ENCODE measurements around the gene IQSEC3.

IQSEC3 gene

DNA sequence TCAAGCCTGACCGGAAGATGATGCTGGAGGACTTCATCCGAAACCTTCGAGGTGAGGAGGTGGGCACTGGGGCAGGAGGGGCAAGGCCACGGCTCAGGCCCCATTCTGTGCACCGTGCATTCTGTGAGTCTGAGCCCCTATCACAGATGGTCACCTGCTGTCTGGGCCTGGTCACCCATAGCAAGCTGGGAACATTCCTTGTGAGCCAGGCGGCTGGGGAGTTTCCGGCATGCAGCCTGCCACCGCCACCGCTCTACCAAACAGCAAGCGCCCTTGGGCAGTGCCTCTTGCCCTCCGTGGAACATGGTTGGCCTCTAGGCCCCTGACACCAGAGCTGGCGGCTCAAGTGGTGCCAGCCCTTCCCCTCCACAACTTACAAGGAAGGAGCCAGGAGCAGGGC, 91.1 kb downstream of the IQSEC3 start:
- no peak overlapping the region for H3K4me3 ChIP-seq (ENCODE audit: severe bottlenecking)
- no peak overlapping the region for H3K27ac ChIP-seq (ENCODE audit: poor library complexity, severe bottlenecking)
- H3K9me3 ChIP-seq (ENCODE audit: severe bottlenecking), result no peaks in the 10 kb centered on the region
- H3K36me3 ChIP-seq (ENCODE audit: low read depth), result no peaks in the 10 kb centered on the region
- TF ChIP-seq, protein P1, sequence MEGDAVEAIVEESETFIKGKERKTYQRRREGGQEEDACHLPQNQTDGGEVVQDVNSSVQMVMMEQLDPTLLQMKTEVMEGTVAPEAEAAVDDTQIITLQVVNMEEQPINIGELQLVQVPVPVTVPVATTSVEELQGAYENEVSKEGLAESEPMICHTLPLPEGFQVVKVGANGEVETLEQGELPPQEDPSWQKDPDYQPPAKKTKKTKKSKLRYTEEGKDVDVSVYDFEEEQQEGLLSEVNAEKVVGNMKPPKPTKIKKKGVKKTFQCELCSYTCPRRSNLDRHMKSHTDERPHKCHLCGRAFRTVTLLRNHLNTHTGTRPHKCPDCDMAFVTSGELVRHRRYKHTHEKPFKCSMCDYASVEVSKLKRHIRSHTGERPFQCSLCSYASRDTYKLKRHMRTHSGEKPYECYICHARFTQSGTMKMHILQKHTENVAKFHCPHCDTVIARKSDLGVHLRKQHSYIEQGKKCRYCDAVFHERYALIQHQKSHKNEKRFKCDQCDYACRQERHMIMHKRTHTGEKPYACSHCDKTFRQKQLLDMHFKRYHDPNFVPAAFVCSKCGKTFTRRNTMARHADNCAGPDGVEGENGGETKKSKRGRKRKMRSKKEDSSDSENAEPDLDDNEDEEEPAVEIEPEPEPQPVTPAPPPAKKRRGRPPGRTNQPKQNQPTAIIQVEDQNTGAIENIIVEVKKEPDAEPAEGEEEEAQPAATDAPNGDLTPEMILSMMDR (IDR thresholded peaks at IDR 0.05; ENCODE audit: poor library complexity, severe bottlenecking), result no peak
- no peaks in the 10 kb centered on the region for H3K4me1 ChIP-seq (ENCODE audit: insufficient read depth, poor library complexity, severe bottlenecking)
- H3K27me3 ChIP-seq (ENCODE audit: insufficient read depth, poor library complexity, severe bottlenecking), result peaks cover 4% of the 10 kb centered on the region
- ATAC-seq (ENCODE audit: low read depth) (no peak), DNase-seq (ENCODE audit: low spot score) (no peak)

DNA sequence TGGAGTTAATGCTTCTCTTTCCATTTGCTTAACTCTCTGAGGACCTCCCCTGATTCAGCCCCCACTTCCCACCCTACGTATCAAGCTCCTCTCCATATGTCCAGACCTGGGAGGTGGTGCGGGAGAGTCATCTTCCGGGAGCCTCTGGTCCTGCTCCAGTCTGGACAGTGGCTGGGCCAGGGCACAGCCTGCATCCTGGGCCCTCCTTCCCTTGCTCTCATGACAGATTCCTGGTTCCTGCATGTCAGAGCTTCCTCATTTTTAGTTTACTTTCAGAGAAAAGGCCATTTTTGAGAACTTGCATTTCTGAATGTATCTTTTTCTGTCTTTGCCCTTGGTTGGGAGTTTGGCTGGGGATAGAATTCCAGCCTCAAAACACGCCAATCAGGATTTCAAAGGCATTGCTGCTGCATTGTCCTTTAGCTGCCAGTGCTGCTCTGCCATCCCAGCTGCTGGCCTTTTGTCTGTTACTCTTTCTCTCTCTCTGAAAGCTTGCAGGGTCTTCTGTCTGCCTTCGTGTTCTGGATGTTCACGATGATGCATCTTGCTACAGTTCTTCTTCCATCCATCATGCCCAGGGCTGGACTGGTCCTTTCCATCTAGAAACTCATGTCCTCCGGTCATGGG, 92.7 kb downstream of the IQSEC3 start:
- TF ChIP-seq, protein P1 (IDR thresholded peaks at IDR 0.05; ENCODE audit: poor library complexity, severe bottlenecking), result no peak
- Histone ChIP-seq H3K4me3 (ENCODE audit: severe bottlenecking) (no peak overlapping the region), H3K4me1 (ENCODE audit: insufficient read depth, poor library complexity, severe bottlenecking) (no peaks in the 10 kb centered on the region), H3K36me3 (ENCODE audit: low read depth) (no peaks in the 10 kb centered on the region), H3K9me3 (ENCODE audit: severe bottlenecking) (no peaks in the 10 kb centered on the region), H3K27me3 (ENCODE audit: insufficient read depth, poor library complexity, severe bottlenecking) (peaks cover 4% of the 10 kb centered on the region), H3K27ac (ENCODE audit: poor library complexity, severe bottlenecking) (no peak overlapping the region)
- no peak for DNase-seq (ENCODE audit: low spot score)
- no peak for ATAC-seq (ENCODE audit: low read depth)

DNA sequence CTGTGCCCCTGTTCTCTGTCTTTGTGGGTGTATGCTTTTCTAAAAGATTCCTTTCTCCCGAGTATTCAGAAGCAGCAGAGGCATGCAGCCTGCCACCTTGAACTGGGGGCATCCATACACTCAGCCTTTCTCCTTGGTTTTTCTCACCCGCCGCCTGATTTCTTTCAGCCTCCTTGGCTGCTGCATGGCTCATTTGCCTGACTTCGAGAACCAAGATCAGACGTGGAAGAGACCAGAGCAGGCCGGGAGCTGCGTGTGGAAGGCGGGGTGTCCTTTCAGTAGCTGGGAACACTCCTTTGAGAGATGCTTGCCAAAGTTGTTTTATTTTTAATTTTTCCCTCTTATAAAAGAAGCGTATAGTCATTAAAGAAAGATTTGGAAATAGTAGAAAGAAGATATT, 94.3 kb downstream of the IQSEC3 start:
- DNase-seq (ENCODE audit: low spot score) (no peak), ATAC-seq (ENCODE audit: low read depth) (no peak)
- Histone ChIP-seq H3K4me1 (ENCODE audit: insufficient read depth, poor library complexity, severe bottlenecking) (no peaks in the 10 kb centered on the region), H3K9me3 (ENCODE audit: severe bottlenecking) (no peaks in the 10 kb centered on the region), H3K36me3 (ENCODE audit: low read depth) (no peaks in the 10 kb centered on the region), H3K27me3 (ENCODE audit: insufficient read depth, poor library complexity, severe bottlenecking) (no peaks in the 10 kb centered on the region), H3K27ac (ENCODE audit: poor library complexity, severe bottlenecking) (no peak overlapping the region), H3K4me3 (ENCODE audit: severe bottlenecking) (no peak overlapping the region)
- TF ChIP-seq, protein P1 (IDR thresholded peaks at IDR 0.05; ENCODE audit: poor library complexity, severe bottlenecking), result no peak

DNA sequence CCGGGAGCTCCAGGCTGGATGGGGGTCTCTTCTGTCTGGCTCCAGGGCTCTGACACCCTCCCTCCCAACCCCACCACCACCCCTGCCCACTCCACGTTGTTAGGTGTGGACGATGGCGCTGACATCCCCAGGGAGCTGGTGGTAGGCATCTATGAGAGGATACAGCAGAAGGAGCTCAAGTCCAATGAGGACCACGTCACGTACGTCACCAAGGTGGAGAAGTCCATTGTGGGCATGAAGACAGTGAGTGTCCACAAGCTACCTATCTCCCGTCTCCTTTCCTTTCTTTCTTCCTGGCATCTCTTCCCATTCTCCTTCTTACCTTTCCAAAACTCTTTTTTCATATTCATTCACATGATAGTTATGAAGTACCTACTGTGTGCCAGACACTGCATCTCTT, 95.3 kb downstream of the IQSEC3 start:
- H3K4me1 ChIP-seq (ENCODE audit: insufficient read depth, poor library complexity, severe bottlenecking), result no peaks in the 10 kb centered on the region
- H3K27ac ChIP-seq (ENCODE audit: poor library complexity, severe bottlenecking), result no peak overlapping the region
- no peak for ATAC-seq (ENCODE audit: low read depth)
- no peaks in the 10 kb centered on the region for H3K36me3 ChIP-seq (ENCODE audit: low read depth)
- no peaks in the 10 kb centered on the region for H3K9me3 ChIP-seq (ENCODE audit: severe bottlenecking)
- H3K4me3 ChIP-seq (ENCODE audit: severe bottlenecking), result no peak overlapping the region
- DNase-seq (ENCODE audit: low spot score), result no peak
- no peaks in the 10 kb centered on the region for H3K27me3 ChIP-seq (ENCODE audit: insufficient read depth, poor library complexity, severe bottlenecking)
- TF ChIP-seq, protein P1 (IDR thresholded peaks at IDR 0.05; ENCODE audit: poor library complexity, severe bottlenecking), result no peak

DNA sequence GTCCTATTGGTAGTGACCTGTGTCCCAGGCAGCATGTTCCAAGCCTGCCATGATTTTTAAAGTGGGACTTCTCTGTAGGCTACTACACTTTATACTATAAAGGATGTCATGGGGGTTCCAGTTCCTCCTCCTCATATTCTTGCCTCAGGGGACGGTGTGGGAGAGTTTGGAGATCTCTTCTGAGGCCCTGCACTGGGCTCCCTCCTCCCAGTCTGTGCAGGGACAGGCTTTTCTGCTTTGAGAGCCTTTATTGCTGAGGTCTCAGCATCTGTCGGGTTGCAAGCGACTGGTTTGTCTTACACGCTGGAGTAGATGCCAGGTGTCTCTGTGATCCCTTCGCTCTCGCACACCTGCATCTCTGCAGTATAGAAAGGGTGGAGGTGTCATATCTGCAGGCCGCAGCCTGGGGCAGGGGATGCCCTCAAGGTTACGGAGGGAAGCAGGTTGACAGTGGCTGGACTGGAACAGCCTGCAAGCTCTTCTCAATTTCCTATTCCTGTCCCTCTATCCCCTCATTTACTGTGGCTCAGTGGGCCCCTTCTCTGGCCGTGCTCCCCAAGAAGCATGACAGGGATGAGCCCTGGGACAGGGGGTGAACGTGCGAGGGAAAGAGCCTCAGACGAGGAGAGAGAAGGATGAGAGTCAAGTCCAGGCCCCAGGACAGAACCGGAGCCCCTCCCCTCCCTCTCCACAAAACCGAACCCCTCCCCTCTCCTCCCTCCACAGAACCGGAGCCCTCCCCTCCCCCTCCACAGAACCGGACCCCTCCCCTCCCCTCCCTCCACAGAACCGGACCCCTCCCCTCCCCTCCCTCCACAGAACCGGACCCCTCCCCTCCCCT, 96.1 kb downstream of the IQSEC3 start:
- Histone ChIP-seq H3K9me3 (ENCODE audit: severe bottlenecking) (no peaks in the 10 kb centered on the region), H3K36me3 (ENCODE audit: low read depth) (no peaks in the 10 kb centered on the region), H3K4me3 (ENCODE audit: severe bottlenecking) (no peak overlapping the region), H3K27me3 (ENCODE audit: insufficient read depth, poor library complexity, severe bottlenecking) (no peaks in the 10 kb centered on the region), H3K4me1 (ENCODE audit: insufficient read depth, poor library complexity, severe bottlenecking) (no peaks in the 10 kb centered on the region), H3K27ac (ENCODE audit: poor library complexity, severe bottlenecking) (no peak overlapping the region)
- TF ChIP-seq, protein P1 (IDR thresholded peaks at IDR 0.05; ENCODE audit: poor library complexity, severe bottlenecking), result no peak
- ATAC-seq (ENCODE audit: low read depth) (peak; percentile 25; the same call in 2 of the 3 replicates), DNase-seq (ENCODE audit: low spot score) (no peak)

Data from RWPE2 (cell line).